HG02981 (cell line): ENCODE results near the gene NUPR1.
"Not testable (repeated sequence)": the region's sequence is repeated elsewhere in the genome, so short reads cannot be mapped to it uniquely, and the experiment has no call there.

Experiments
- ATAC-seq: cut with Tn5 transposase; IDR thresholded peaks from one replicate; pipeline ENCODE4 v1.9.1; 2021; ENCODE audit warnings: mild to moderate bottlenecking, moderate library complexity; ENCODE audit not compliant: unreplicated experiment

The NUPR1 gene

GRCh38 chr16:28499854-28500253 is 38.9 kb downstream of the NUPR1 start:
- ATAC-seq = no peak

DNA sequence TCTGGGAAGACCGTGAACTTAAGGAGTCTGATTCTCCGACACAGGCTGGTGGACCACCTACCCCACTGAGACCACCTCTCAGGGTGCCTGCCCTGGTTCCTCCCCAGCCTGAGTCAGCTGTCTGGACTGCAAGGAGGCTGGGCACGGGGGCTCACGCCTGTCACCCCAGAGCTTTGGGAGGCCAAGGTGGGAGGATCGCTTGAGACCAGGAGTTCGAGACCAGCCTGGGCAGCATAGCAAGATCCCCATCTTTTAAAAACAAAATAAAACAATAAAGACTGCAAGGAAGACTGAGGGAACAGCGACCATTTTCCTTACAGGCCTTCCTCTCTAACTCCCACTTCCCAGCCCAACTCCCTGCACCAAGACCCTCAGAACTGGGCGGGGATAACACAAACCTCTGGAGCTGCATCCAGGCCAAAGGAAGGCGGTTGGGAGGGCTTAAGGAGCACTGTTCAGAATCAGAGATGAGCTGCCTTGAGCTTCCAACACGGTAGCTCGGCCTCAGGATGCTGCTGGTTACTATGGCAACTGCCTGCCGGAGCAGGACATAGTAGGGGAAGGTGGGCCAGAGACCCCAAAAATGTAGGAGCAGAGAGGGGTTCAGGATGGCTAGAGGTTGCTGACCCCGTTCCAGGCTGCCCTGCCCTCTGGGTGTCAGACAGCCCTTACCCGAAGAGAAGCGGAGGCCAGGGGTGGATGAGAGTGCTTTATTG is 40.0 kb downstream of the NUPR1 start:
- ATAC-seq = no peak

DNA sequence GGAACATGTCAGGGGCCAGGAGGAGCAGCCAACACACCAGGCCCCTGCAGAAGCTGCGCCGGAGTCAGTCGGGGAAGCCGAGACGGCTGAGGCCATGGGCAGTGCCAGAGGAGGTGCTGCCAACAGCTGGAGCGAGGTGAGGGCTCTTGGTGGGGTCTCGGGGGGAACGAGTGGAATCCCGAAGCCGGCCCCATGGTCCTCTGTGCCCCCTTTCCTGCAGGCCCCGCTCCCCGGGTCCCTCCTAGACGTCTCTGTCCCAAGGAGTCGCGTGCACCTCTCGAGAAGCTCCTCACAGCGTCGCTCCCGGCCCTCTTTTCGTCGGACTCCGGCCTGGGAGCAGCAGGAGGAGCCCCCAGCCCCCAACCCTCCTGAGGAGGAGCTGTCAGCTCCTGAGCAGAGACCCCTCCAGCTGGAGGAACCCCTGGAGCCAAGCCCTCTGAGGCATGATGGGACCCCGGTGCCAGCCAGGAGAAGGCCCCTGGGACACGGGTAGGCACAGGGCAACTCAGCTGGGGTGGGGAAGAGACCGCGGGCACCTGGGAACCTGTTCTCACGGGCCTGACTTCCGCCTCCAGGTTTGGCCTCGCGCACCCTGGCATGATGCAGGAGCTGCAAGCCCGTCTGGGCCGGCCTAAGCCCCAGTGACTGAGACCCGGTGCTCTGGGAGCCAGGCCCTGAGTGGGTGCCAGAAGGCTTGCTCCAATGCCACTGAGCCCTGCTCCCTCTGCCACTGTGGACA is 40.7 kb downstream of the NUPR1 start:
- no peak for ATAC-seq

GRCh38 chr16:28497386-28497785 is 41.4 kb downstream of the NUPR1 start:
- ATAC-seq = no peak

- ATAC-seq = no peak
Observed at GRCh38 chr16:28496844-28497243, 41.9 kb downstream of the NUPR1 start.

GRCh38 chr16:28495795-28496749 is 42.7 kb downstream of the NUPR1 start:
- no peak for ATAC-seq

DNA sequence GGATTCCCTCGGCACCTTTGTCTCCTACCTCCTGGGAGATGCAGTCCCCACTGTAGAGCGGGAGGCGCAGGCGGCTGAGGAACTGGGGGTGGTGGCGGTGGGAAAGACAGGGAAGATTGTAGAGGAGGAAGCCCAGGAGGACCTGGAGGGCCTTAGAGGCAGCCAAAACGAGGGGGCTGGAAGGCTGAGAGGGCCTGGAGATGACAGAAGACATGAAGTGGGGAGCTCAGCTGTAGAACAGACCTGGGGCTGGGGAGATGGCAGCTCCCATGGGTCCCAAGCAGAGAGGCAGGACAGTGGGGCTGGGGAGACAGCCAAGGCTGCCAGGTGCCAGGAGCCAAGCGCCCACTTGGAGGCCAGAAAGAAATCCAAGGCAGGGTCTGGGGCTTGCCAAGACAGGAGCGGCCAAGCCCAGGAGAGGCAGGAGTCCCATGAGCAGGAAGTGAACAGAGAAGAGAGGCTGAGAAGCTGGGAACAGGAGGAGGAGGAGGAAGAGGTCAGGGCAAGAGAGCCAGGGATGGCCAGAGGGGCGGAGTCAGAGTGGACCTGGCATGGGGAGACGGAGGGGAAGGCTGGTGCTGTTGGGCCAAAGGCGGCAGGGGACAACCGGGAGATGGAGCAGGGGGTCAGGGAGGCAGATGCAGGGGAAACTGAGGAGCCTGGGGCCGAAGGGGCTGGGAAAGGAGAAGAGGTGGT is 43.5 kb downstream of the NUPR1 start:
- ATAC-seq = no peak

DNA sequence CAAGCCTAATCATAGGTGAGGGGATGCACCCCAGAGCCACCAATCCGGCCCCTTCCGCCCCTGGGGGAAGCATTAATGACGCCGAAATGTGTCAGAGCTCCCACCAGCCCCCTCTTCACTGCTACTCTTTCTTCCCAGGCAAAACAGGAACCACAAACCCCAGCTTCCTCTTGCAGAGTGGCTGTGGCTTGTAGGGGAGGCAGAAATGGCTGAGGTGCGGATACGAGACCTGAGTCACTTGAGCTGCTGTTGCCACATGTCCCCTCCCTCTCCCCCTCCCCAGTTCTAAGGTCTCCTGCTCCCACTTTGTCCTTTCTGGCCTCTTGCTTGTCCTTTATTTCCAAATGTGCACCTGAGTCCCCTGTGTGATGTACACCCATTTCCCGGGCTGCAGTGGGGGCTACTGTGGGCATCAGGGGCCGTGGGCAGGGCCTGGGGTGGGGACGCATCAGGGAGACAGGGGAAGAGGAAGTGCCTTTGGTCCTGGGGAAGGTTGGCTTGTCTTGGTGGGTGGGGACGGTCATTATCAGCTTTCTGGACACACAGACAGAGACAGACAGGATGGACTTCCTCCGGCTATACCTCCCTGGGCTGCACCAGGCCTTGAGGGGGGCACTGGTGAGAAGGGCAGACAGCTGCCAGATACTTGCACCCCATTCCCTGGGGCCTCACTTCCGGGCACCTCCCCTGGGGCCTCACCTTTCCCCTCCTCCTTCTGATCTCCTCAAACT is 44.5 kb downstream of the NUPR1 start, which contains the start of gene APOBR:
TSS of gene APOBR (plus strand) at position 523 of the 731 bp plus-strand sequence. CDS start at position 562, 39 bp downstream.
- ATAC-seq = peak; percentile 48

GRCh38 chr16:28492511-28492910 is 46.3 kb downstream of the NUPR1 start:
- no peak for ATAC-seq

DNA sequence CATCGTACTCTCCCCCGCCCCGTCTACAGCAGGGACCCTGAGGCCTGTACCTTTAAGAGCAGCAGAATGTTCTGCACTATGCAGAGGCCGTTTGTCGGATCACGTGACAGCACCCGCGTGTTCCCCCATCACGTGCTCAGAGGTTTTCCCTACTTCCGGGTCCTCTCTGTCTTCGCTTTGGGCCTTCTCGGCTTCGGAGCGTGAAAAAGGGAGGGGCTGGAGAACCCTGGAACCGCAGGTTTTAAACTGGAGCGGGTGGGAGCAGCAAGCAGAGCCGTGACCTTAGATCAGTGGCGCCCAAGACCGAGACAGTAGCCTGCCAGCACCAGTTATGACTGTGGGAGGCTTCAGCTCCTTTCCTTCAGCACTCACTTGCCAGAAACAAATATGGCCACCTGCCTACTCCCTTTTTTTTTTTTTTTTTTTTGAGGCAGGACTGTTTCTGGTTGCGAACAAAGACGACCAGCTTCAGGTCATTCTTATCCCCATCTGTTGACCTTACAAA is 46.8 kb downstream of the NUPR1 start, which contains the start of gene CLN3:
TSS of gene CLN3 (minus strand) at position 105 of the 505 bp plus-strand sequence. CDS start 315 bp downstream, outside the sequence.
- ATAC-seq = peak; percentile 73

DNA sequence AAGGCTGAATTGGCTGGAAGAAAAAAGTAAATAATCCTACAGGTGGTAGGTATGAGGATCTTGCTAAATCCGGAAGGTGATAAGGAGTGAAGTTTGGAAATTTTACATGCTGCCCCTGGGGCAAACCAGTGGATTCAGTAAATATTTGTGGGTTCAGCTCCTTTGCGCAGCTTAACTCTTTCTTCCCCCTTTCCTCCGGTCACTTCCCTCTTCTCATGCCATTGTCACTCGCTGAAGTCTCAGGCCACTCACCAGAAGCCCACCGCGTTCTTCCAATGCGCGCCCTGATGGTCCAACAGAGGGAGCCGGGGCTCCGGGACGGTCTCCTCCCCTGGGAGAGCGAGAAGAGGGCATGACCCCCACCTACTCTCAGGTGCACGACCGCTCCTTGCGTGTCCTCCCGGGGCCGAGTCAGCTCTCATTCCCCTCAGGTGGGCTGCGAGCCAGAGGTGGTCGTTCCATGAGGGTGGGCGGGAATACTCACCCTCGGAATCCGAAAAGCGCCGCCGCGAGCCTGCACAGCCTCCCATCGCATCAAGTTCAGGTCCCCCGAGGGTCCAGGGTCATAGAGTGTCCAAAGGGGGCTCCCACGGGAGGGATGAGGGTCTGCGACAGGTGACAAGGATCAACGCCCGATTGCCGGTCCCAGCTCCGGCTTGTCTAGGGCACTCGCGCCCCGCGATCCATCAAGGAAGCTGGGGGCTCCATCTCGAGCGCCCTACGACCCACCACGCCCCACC is 47.4 kb downstream of the NUPR1 start:
- no peak for ATAC-seq

- no peak for ATAC-seq
Observed at GRCh38 chr16:28486266-28486665, 52.5 kb downstream of the NUPR1 start.

GRCh38 chr16:28483361-28483760 is 55.4 kb downstream of the NUPR1 start:
- not testable (repeated sequence) for ATAC-seq
